GM18519 (cell line): Measurements from ENCODE around the gene GABARAPL2.

Source experiments
- ATAC-seq: cut with Tn5 transposase; IDR thresholded peaks from one replicate; pipeline ENCODE4 v1.9.1; 2021; ENCODE audit warnings: mild to moderate bottlenecking, moderate library complexity; ENCODE audit not compliant: unreplicated experiment, low FRiP score

Gene GABARAPL2

DNA sequence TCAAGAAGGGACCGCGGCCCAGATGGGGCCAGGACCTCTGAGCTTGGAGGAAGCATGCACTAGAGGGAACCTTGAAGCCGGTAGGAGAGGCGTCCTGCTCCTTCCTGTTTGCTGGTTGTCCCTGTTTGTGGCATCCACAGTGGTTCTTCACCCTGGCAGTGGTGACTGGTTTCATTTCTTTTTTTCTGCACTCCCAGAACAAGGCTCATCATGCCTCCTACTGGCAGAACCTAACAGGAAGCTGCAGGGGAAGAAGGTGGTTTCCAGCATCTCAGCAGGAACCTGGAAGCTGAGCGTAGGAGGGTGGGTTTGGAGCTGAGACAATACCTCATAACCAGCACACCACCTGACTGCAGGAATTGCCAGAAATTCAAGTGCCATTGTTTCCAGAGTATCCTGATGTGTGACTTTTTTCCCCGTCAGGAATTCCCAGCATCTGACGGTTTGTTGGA lies 15.9 kb upstream of the GABARAPL2 start:
- ATAC-seq, result peak; percentile 61

DNA sequence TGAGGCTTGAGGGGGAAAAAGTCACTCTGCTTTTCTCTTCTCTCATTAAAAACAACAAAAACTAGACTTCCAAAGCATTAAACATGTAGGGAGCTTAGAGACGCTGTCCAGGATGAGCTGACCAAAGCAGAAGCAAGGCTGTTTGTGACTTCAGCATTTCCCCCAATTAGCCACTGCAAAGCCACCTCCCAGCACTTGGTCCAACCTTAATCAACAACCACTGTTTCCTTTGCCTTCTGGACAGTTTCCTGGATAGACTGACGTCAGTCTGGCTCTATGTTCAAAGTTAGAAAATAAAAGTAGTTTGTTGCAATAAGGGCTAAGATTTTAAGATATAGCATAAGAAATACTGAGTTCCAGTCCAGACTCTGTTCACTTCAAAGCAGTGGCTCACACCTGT lies 13.2 kb upstream of the GABARAPL2 start:
- no peak for ATAC-seq

DNA sequence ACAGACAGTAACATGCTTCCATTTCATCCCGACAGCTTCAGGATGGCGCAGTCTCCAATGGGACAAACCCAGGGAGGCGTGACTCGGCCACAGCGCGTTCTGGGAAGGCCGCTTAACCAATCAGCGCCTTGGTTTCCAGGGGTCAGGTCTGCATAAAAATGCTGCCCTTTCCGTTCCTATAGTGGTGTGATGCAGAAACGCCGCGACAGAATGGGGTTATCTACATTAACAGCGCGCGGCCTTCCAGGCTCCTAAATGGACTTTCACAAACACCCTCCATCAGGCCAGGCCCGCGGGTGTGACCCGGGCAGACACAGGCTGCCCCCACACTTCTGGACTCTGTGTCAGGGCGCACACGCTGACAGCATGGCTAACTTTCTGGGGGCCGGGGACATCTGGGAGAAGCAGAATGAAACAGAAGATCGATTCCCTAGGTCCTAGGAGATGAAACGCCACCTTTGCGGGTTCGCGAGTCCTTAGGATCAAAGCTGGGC lies 10.9 kb upstream of the GABARAPL2 start:
- ATAC-seq, result no peak

DNA sequence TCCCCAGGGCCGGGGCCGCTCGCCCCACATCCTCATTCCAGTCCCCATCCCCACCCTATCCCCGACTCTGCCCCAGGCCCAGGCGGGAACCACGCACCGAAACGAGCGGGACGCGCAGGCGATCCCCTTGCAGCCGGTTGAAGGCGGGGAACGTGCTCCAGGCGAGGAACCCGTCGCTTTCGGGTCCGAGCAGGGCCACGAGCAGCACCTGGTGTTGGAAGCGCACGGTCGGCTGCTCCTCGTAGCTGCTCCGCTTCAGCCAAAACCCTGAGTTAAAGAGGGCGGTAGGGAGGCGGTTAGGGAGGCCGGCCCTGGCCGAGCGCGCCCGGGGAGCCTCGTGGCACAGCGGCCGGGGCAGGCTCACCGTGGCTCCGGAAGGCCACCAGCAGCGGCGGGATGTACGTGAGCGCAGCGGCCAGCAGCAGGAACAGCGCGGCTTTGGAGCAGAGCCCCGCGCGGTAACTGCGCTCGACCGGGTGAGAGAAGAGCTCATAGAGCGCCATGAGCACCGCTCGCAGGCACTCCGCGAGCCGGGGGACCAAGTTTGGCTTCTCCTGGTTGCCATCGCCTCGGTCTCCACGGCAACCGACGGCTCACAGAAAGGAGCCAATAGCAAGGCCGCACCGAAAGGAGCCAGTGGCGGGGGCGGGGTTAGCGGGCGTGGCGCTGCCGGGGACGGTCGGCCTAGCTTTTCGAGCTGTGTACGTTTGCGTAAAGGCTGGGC lies 10.3 kb upstream of the GABARAPL2 start, which contains the start of gene TMEM231:
Gene TMEM231 (minus strand): TSS at position 546 of the 724 bp plus-strand sequence. CDS start 43 bp downstream, at position 503.
- ATAC-seq, result peak; percentile 96

DNA sequence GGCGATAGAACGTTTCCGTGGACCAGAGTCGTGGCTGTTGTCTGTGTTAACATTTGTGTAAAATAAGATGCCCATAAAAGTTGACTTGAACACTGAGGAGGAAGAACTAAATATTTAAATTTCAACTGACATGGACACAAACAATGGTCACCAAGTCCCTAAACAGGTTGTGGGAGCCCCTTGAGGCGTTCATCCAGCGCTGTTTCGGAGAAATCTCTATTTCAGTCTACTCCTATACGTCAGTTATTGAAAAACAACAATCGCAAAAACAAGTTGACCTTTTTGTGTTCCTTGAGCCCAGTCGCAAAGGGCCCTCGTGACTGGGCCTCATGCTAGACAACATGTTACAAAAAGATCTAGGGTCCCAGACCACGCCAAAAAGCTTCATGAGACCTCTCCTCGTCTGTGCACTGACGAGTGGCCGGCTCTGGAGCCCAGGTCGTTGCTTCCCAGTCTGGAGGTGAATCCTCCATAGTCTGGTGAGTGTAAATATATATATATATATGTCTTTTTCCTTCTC lies 9.7 kb upstream of the GABARAPL2 start:
- no peak for ATAC-seq

DNA sequence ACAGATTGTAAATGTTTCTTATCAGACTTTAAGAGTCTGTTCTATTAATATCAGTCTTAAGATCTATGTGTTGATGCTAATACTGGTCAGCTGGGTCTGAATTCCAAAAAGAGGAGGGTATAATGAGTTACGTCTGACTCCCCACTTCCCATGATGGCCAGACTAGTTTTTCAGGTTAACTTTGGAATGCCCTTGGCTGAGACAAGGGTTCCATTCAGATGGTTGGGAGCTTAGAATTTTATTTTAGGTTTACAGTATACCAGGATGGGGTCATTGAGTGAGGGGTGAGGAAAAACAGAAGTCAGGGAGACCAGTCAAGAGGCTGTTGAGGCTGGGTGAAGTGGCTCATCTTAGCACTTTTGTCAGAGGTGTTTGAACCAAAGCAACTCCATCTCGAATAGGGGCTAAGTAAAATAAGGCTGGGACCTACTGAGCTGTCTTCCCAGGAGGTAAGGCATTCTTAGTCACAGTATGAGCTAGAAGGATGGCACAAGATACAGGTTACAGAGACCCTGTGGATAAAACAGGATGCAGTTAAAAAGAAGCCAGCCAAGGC lies 7.3 kb upstream of the GABARAPL2 start:
- ATAC-seq, result no peak

DNA sequence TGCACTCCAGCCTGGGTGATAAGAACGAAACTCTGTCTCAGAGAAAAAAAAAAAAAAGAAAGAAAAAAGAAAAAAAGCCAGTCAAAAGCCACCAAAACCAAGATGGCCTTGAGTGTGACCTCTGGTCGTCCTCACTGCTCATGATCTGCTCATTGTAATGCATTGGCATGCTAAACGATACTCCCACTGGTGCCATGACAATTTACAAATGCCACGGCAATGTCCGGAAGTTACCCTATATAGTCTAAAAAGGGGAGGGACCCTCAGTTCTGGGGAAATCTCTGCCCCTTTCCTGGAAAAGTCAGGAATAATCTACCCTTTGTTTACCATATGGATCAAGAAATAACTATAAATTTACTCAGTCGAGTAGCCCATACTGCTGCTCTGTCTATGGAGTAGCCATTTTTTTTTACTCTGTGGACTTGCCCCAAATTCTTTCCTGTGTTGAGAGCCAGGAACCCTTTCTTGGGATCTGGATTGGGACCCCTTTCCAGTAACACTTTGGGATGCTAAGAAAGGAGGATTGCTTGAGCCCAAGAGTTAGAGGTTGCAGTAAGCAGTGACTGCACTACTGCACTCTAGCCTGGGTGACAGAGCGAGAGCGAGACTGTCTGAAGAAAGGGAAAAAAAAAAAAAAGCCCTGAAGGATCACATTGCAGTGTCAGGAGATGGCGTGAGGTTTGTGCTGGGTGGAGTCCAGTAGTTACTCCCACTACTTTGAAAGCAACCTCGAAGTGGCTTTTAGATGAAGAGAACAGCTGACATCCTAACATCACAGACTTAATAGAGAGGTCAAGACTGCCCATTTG lies 6.4 kb upstream of the GABARAPL2 start:
- no peak for ATAC-seq

DNA sequence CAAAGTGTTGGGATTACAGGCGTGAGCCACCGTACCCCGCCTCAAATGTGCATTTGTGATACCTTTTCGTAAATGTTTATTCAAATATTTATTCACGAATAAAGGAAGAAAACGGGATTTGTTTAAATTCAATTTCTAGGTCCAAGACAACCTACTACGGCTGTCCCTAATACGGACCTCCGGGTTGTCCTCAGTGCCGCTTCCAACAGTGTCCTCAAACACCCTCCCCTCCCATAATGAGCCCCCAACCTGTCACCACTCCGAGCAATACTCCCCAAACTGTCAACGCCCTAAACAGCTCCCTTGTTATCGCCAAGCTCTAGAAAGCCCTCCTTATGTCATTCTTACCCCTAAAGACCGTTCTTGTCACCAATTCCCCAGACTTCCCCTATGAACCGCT lies 539 bp upstream of the GABARAPL2 start:
- ATAC-seq, result no peak

DNA sequence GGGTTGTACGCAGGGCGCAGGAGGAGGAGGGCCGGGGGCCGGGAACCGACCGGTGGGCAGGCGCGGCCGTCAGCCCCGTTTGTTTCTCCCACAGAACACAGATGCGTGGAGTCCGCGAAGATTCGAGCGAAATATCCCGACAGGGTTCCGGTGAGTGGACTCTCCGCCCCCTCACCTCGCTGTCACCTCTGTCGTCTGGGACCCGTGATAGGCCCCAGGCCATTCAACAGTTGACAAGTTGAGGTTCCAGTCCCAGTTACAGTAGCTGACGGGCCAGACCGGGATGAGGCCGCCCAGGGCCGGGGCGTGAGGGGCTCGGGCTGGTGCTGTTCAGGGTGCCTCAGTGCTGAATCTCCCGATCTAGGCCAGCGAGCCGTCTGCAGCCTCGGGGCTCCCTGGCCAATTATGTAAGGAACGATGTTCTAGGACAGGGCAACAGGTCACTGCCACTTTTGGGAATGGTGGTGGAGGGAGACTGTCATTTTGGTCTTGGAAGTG lies 628 bp downstream of the GABARAPL2 start:
- no peak for ATAC-seq

DNA sequence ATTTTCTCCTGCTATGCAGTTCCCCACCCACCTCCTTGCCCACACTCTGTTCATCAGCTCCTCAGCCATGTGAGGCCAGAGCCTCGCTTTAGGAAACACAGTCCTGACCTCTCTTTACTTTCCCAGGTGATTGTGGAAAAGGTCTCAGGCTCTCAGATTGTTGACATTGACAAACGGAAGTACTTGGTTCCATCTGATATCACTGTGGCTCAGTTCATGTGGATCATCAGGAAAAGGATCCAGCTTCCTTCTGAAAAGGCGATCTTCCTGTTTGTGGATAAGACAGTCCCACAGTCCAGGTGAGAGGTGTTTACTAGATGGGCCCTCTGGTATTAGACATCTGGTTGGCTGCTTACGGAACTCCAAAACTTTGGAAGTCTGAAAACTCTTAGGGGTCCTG lies 1.7 kb downstream of the GABARAPL2 start:
- ATAC-seq, result no peak

DNA sequence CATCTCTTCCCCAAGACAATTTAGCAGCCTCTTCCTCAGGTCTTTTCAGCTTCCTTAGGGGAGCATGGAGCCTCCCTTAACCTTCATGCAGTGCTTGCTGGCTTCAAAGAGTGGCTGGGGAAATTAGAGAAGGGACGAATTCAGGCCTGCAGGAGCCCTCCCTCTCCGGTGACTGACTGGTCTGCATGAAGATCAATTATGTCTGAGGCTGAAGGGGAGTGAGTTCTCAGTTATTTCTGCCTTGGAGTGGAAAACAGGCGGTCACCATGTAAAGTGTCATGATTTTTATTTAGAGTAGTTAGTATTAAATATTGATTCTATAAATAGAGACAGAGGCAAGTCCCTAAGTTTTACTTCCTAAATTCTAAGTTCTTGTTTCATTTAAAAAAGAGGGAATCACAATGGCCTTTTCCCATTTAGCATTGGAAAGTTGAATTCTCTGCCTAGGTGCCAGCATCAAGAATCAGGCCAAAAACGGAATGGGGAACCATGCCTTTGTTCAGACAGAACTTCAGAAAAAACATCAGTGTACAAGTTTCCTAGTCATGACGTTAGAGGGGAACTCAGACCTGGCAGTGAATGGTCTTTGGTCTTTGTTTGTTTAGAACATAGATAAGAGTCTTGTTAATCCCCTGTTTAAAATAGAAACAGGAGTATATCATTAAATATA lies 4.4 kb downstream of the GABARAPL2 start:
- ATAC-seq, result no peak

DNA sequence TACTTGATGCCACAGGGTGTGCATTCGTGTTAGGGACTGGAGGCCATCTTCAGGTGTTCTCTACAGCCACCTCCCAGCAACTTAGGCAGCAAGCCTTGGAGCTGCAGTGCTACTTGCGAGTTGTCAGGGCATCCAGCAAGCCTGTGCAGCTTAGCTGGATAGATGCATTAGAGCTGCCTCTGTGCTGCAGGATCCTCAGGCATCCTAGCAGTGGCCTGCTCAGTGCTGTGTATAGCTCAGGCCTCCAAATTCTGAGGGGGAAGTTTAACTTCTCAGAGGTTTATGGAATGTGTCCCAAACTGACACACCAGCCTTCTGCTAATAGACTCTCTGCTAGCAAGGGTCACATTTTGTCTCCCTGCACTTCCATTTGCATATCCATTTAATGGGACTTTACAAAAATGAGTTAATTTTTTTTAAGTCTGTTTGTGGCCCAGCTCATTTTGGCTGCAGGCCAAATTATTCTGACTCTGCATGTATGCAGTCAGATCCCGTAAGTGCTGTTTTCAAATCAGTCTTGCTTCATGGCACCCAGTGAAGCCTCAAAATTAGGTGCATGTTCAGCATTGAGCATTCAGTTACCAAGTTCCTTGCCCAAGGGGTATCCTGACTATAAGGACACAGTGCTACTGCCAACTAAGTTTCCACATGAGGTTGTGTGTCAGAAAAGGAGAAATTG lies 6.8 kb downstream of the GABARAPL2 start:
- ATAC-seq, result no peak

DNA sequence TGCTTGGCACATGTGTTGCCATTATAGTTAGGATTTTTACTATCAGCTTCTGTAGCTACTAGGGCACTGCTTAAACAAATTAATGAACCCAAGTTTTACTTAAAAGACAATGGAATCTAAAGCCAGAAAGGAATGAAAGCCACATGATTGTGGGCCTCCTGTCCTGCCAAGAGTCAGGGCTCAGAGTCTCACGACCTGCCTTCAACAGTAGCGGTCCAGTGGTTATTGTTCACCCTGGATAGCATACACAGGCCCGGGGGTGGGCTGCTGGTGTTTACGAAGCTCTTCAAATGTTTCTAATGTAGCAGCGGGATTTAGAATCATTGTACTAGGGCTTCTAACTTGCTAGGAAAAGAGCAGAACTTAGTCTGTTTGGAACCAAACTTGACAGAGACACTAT lies 7.8 kb downstream of the GABARAPL2 start:
- ATAC-seq, result no peak

DNA sequence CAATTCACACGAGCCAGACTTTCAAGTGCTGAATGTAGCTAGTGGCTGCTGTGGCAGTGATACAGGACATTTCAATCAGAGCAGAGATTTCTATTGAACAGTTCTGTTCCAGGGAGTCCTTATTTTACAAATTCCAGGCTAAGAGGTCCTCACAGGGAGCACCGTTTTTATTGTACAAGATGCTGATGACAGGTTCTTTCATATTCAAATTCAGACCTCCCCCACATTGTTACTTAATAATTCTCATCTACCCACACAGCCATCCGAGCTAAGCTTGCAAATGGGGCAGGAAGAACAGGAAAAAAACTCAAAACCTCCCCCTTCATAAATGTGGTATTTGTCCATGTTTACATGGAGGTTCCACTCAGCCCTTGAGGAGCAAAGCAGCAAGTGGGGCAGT lies 9.8 kb downstream of the GABARAPL2 start:
- ATAC-seq, result no peak

DNA sequence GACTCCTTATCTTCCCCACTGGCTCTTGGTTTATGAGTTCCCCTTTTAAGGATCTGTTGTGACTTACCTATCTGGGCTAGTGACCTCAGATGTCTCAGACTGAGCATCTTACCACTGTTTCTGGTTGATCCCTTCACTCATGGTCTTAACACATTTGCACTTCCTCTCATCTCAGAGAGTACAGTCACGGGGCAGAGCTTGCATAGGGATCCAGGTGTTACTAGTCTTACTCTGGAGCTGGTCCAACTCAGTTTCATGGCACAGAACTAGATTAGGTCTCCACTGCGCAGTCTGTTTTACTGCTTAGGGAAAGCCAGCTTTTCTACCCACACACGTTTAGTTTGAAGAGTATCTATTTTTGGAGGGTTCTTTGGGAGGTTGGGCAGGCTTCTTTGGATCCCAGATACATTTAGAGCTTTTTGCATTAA lies 10.2 kb downstream of the GABARAPL2 start:
- peak; percentile 64 for ATAC-seq

DNA sequence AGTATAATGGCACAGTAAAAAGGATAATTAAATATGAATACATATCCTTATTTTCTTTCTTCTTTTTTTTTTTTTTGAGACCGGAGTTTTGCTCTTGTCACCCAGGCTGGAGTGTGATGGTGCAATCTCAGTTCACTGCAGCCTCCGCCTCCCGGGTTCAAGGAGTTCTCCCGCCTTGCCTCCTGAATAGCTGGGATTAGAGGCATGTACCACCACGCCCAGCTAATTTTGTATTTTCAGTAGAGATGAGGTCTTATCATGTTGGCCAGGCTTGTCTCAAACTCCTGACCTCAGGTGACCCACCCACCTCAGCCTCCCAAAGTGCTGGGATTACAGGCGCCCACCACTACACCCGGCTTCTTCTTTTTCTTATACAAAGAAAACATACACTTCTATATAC lies 12.0 kb downstream of the GABARAPL2 start:
- ATAC-seq, result no peak

DNA sequence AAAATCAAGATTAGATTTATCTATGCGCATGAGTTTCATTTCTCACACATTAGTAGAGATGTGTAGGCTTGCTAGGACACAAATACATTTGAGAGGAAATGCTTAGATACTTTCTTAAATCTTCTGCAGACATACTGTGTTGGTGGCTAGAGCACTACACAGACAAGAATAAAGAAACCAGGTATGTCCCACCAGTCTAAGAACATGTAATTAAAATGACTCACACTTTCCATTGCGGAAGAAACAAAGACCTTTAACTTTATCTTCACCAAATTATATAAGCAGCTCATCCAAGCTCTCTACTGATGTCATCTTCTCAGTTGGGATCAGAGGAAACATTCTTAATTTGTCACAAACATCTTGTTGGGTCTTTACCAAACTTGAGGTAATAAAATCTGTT lies 12.5 kb downstream of the GABARAPL2 start:
- ATAC-seq, result no peak

DNA sequence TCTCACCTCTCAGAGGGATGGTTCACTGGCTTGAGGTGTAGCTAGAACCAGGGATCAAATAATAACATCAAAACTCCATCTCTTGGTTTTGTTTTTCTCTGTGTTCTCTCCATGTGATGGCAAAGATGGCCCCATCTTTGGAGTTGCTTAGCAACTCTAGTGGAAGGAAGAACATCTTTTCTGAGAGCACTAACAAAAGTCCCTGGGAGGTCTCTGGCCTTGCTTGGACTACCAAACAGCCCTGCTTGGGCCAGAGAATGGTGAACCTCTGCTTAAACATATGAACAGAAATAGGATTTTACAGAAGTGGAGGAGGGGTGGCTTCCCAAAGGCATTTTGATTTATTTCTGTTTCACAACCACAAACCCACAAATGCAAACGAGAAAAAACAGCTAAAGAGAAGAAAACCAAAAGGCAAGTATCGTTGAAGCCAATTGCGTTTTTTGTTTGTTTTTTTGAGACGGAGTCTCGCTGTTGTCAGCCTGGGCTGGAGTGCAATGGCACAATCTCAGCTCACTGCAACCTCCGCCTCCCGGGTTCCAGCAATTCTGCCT lies 13.2 kb downstream of the GABARAPL2 start:
- ATAC-seq, result no peak

DNA sequence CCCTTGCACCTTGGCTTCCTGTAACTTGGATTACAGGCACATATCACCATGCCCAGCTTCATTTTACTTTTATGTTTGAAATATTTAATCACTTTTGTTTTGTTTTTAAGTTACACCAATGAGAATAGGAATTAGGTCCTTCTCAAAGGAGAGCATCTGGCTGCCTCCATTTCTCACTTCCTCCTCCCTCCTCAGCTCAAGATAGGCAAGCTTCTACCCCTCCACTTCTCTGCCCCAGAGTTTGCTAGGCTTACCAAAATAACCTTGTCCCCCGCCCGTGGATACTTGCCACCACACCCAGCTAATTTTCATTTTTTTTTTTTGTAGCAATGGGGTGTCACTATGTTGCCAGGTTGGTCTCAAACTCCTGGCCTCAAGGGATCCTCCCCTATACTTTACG lies 17.9 kb downstream of the GABARAPL2 start:
- peak; percentile 61 for ATAC-seq
